CMK (cell line): ENCODE results near the gene SSR4.
A peak's percentile ranks its signal among the peaks of the same experiment; 100 is the strongest.
"Not testable (repeated sequence)": the region's sequence is repeated elsewhere in the genome, so short reads cannot be mapped to it uniquely, and the experiment has no call there.

Source experiments
- DNase-seq: peaks from one replicate; pipeline ENCODE4 v3.0.0-alpha.2; 2010; ENCODE audit warnings: low read depth

Gene SSR4

DNA sequence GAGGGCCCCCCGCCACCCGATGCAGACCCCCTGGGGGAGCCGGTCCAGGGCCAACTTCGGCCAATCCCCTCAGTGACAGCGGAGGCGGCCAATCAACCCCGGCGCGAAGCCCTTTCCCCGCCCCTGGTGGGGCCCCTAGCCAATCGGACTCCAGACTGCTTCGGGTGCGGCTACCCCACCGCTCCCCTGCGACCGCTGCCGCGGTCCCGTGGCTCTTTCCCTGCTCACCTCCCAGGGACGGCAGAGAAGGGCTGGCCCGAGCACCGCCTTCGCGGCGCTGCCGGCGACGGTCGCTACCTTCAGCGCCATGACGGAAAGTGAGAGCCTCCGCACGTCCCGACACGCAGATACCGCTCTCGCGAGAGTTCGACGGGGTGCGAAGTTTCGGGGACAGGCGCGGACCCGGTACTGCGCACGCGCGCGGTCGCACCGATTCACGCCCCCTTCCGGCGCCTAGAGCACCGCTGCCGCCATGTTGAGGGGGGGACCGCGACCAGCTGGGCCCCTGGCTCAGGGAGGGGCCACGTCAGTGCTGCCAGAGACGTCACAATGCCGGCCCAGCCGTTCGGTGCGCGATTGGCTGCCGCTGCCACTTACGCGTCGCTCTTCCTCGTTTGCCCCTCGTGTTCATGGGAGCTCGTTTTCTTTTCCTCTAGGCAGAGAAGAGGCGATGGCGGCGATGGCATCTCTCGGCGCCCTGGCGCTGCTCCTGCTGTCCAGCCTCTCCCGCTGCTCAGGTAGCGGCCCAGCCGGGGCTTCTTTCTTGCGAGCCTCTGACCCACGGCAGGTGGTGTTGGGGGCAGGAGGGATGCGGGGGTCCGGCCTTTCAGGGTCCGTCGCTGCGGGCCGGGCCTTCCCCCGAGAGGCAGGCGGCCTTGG, at the start of gene SSR4, which contains the start of gene IDH3G:
SSR4 (plus strand) TSS at position 651 of the 879 bp plus-strand sequence; CDS start at position 671, 20 bp downstream.
IDH3G (minus strand) TSS at position 358 of the 879 bp plus-strand sequence; CDS start at position 309, 49 bp downstream.
- peak; percentile 84 for DNase-seq

DNA sequence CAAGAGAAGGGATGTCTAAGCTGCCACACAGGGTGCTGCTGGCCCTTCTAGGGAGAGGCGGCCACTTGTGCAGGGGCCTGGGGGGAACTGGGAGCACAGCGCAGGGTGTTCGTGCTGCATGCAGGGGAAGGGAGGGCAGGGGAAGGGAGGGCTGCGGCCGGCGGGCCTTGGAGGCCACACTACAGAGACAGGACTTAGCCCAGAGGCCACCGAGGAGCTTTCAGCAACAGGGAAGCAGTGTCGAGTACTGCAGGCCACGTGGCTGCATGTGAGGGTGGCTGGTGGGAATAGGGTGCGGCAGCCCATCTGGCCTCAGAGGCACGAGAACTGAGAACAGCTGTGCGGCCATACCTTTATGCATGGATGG, 49.4 kb upstream of the SSR4 start:
- DNase-seq: not testable (repeated sequence)

DNA sequence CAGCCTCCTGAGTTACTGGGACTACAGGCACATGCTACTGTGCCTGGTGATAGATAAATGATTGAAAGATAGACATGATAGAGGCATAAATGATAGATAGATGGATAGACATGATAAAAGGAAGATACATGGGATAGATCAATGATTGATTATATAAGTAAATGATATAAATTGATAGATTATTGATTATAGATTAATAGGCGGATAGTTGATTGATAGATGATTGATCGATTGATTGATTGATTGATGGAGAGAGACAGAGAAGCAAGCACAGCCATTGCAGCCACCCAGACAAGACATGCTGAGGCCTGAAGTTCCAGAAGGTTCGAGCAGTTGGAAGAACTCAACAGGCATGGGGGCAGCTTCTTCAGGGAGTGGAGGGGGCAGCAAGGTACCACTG, 48.1 kb upstream of the SSR4 start:
- DNase-seq: no peak

DNA sequence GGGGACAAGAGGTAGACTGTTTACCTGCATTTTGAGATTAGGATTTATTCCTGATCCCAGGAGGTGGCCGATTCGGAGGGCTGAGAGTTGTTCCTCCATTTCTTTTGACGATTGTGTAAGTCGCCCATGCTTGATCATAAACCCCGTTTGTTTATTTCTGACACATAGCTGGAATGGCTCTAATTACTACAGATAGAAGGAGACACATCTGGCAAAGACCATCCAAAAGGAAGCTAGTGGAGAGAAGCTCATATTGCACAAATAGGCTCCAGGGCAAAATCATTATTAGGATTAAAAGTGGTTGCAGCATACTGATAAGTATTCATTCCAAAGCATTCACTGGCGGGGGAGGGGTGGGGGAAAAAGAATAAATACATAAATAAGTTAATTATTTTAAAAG, 47.5 kb upstream of the SSR4 start:
- not testable (repeated sequence) for DNase-seq

DNA sequence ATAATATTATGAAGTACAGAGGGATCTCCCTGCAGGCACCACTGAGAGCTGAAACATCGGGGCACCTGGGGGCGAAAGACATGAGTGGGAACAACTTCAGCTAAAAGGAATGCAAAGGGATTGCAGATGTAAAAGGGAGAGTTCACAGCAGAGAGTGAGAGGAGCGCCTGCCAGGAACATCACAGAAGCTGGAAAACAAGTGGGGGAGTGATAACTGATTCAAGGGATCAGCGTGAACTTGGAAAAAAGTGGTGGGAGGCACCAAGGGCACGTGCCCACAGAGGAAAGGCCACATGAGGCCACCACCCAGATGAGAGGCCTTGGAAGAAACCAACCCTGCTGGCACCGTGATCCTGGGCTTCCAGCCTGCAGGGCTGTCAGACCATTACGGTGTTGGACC, 45.5 kb upstream of the SSR4 start:
- not testable (repeated sequence) for DNase-seq

DNA sequence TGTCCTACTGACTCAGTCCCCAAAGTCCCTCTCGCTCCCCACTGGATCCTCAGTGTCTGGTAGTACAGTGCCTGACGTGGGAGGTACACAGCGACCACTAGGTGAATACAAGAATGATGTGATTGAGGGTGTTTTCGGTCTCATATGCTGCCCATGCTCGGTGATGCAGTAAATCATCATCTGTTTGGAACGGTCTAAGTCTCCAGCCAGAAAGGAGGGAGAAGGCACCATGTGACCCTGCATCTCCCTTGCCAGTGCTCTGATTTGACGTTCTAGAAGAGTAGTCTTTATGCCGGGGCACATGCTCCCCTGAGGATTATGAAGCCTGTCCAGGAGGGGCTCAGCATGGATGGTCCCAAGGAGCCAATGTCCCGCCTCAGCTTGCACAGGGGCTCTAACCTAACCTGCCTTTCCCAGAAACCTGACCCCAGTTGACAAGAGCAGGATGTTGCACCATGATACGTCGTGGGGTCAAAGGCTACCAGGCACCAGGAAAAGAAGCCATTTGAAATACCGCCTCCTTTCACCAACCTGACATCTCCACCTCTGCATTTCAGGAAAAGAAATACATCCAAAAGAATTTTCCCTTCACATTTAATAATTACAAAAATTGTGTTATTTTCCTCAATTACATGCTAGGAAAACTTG, 44.2 kb upstream of the SSR4 start:
- no peak for DNase-seq

DNA sequence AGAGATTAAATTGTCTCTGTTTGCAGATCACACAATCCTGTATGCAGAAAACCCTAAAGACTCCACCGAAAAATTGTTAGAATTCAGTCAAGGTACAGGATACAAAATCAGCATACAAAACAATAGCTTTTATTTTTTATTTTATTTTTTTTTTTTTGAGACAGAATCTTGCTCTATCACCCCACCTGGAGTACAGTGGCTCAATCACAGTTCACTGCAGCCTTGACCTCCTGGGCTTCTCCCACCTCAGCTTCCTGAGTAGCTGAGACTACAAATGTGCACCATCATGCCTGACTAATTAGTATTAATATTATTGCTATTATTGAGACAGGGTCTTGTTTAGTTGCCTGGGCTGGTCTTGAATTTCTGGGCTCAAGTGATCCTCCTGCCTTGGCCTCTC, 39.3 kb upstream of the SSR4 start:
- DNase-seq: no peak

DNA sequence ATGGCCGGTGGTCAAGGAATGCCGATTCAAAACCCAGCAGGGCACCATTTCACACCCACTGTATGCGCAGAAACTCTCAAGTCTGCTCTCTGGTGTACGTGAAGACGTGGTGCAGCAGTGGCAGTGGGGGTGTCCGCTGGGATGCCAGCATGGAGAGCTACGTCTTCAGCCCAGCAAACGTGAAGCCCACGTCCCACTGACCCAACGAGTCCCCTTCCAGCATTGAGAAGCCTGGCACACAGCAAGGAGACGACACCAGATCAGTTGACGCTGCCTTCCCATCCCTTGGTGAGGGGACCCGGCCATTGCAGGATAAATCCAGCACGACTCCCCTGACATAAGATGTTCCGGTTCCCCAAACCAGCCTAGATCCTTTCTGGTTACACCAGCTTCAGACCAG, 32.6 kb upstream of the SSR4 start:
- no peak for DNase-seq

DNA sequence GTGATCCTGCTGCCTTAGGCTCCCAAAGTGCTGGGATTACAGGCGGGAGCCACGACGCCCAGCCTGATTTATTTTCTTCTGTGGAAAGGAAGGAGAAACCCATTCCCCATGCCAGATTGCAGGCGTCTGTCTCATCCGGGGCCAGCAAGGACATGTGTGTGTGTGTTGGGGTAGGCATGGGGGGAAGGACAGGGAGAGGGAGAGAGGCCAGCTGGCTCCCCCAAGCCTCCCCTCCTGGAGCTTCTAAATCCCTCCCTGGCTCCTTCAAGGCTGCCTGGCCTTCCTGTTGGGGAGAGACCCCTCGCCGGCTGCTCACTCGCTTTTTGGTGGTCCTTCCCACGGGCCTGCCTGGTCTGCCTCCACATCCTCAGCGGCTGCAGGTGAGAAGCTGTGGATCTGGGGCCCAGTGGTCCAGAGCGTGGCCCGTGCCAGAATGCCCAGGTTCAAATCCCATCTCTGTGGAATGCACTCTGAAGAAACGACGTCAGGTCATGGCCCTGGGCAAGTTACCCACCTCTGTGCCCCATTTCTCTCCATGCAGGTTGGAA, 31.8 kb upstream of the SSR4 start:
- DNase-seq: no peak

DNA sequence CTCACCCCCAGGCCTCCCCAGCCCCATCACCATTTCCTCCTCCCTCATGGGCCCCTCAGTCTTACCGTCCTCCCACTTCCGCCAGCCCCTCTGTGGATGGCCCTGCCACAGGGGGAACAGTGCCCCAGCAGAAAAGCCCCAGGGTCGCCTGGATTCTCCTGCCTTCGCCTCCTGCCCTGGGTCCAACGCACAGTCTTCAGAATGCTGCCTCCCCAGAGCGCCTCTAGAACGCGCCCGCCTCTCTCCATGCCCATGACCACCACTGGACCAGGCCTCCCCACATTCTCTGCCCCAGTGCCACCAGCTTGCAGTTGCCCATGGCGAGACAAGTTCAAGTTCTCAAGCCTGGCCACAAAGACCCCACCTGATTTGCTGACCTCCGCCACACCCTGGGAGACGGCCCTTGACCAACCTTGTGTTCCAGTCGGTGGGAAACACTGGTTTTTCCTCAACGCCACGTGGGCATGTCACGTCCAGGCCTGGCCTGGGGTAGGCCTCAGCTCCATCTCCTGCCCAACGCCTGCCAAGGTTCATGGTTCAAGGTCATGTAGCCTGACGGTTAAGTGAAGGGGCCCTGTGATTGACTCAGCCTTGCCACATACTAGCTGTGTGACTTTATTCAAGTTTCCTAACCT, 31.1 kb upstream of the SSR4 start:
- no peak for DNase-seq

DNA sequence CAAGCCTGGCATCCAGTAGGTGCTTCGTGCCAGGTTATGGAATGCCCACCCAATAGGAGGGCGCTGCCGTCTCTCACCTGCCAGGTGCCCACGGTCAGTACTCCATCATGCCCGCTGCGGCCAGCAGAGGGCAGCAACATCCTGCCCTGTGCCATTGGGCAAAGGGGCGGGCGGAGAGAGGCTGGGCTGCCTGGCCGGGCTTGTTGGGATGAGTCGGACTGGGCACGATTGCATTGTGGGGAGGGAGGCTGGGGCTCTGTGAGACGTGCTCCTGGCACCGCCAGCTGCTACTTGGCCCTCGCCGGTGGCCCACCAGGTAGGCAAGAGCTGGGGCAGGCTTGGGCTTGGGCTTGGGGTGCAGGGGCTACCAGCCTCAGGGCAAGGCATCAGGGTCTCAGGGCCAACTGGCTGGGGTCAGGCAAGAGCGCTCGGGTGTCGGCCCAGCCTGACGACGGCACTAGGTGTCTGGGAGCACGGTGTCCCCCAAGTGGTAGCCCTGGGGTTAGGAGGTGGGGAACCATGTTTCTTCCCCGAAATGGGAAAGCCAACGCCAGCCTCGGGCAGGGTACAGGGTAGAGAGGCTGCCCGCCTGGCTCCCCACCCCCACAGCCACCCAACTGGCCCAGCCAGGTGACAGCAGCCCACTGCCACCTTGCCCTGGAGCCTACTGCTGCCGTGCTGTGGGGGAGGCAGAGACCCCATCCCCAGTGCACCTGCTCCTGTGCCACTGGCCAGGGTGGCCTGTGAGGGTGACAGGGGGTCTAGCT, 30.3 kb upstream of the SSR4 start, which contains the start of gene PLXNB3:
PLXNB3 (plus strand) TSS at position 261 of the 767 bp plus-strand sequence. CDS start 1,287 bp downstream, outside the sequence.
- DNase-seq: no peak

DNA sequence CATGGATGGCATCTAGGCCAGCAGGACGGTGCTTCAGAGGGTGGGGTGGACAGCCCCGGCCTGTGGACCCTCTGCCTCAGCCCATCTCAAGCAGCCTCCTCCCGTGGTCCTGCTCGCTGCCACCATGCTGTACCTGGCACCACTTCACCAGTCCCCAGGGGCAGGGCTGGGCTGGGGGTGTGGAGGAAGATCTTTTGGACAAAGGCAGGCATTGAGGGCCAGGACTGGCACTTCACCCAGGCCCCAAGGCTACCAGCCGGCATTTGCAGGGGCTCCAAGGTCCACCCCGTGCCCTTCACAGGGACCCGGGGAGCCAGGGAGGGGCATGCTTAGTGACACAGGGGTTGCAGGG, 29.7 kb upstream of the SSR4 start:
- DNase-seq: no peak

DNA sequence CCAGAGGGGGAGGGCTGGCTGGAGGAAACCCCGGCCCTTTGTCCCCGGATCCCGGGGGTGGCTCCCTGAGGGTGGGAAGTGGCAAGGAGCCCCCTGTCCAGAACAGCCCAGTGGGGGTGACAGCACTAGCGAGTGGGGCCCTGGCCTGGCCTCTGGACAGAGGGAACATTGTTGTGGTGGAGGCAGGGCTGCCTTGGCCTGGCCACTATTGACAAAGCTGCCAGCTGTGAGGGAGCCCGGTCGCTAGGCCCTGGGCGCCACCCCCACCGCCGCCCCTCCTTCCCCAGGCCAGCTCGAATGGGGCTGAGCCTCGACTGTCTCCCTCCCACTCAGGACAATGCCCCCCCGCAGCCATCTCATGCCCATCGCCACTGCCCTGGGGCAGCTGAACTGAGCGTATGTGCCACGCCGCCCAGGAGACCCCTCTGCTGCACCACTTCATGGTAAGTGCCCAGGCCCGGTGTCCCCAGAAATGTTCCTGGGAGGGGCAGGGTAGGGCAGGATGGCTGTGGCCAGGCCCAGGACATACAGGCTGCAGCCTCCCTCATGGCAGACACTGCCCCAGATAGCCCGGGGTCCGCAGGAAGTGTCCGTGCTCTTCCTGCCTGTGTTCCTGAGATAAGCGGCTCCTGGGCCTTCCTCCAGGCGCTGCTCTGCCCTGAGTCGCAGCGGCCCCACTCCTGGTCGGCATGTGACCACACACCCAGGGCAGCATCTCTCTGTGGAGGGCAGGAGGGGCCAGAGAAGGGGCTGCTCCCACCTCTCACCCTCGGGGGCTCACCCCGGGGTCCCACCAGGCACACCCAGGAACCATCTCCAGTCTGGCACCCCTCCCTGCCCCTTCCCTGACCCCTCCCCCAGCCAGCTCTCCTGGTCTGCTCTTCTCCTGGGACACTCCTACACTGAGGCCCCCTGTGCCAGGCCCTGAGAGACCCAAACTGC, 29.1 kb upstream of the SSR4 start:
- DNase-seq: peak; percentile 67

DNA sequence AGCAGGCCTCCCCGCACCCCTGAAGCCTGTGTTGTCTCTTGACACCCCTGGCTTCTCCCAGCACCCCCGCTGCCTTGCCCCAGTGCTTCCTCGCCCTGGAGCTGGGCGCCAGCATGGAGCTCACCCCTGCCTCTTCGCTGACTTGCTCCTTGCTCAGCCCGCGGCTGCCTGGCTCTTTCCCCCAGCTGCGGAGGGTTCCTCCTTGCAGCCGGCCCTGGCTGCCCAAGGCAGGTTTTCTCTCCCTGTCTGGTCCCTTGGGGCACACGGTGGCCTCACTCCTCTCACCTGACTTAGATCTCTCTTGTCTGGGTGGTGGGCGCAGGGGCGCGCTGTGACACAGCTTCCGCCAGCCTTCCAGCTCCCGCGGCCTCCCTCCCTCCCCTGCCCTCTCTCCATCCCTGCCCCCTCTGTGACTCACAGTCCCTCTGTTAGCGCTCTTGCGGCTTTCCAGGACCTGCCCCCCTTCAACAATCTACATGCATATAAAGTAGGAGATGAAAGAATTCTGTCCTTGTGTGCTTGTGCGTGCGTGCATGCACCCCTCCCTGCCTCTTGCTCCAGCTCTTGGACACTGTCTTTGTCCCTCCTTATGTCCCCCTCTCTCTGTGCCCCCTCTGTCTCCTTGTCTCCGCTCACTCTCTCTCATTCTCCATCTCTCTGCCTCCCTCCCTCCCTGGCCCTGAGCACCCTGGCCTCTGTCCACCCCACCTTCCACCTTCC, 28.2 kb upstream of the SSR4 start:
- no peak for DNase-seq

DNA sequence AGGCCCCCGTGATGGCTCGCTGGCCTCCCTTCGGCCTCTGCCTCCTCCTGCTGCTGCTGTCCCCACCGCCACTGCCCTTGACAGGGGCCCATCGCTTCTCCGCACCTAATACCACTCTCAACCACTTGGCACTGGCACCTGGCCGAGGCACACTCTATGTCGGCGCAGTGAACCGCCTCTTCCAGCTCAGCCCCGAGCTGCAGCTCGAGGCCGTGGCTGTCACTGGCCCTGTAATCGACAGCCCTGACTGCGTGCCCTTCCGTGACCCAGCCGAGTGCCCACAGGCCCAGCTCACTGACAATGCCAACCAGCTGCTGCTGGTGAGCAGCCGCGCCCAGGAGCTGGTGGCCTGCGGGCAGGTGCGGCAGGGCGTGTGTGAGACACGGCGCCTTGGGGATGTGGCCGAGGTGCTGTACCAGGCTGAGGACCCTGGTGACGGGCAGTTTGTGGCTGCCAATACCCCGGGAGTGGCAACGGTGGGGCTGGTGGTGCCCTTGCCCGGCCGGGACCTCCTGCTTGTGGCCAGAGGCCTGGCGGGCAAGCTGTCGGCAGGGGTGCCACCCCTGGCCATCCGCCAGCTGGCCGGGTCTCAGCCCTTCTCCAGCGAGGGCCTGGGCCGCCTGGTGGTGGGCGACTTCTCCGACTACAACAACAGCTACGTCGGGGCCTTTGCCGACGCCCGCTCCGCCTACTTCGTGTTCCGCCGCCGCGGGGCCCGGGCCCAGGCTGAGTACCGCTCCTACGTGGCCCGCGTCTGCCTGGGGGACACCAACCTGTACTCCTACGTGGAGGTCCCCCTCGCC, 27.4 kb upstream of the SSR4 start:
- no peak for DNase-seq

DNA sequence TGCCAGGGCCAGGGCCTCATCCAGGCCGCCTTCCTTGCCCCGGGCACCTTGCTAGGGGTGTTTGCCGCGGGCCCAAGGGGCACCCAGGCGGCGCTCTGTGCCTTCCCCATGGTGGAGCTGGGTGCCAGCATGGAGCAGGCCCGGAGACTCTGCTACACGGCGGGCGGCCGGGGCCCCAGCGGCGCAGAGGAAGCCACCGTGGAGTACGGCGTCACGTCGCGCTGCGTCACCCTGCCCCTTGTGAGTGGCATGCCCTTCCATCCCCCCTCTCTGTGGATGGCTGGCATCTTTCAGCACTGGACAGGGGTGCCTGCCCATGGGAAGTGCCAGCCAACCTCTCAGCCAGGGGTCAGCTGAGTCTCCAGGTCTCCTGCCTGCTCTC, 26.8 kb upstream of the SSR4 start:
- DNase-seq: no peak

DNA sequence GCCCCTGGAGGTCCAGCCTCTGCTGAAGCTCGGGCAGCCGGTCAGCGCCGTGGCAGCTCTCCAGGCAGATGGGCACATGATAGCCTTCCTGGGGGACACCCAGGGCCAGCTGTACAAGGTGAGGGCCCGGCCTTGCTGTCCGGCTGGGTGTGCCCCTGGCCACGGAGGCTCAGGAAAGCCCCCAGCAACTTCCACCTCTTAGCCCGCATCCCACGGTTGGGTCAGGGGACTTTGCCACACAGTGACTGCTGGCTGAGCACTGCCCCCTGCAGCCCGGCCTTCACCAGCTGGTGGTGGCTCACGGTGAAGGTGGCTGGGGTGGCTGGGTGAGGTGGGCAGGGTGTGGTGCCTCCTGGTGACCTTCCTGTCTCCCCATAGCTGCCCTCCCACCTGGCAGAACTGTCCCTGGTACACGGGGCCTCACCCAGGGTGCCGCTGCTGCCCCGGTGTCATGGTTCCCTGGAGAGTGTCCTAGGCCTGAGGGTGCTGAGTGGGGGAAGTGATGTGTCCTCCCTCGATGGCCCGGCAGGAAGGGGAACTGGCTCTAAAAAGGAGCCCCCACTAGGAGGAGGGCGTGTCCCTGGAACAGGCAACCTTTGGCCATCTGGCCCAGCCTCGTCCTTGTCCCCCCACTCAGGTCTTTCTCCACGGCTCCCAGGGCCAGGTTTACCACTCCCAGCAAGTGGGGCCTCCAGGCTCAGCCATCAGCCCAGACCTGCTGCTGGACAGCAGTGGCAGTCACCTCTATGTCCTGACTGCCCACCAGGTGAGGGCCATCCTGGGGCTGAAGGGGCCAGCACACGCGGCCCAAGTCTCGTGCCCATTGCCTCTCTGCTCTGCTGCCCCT, 25.9 kb upstream of the SSR4 start:
- DNase-seq: no peak

DNA sequence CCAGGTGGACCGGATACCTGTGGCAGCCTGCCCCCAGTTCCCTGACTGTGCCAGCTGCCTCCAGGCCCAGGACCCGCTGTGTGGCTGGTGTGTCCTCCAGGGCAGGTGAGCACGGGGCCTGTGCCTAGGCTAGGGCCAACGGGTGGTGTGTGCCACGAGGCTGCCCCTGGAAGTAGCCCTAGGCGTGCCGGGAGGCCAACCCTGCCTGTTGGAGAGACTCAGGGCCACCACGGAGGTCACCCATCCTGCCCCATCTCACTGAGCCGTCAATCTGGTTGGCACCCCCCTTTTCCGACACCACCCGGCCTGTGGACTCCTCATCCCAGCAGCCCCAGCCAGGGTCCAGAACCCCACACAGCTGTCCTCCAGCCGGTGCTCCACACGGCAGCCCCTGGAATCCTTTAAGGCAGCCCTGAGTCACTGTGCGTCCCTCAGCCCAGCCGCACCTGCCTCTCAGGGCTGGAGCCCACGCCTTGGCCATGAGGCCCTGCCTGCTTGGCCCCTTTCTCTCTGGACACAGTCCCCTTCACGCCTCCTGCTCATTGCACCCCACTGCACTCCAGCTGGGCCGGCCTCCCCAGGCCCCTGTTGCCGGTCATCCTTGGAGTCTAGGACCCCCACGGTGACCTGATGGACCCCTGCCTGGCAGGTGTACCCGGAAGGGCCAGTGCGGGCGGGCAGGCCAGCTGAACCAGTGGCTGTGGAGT, 25.2 kb upstream of the SSR4 start:
- DNase-seq: no peak
